ENCODE results near the gene OLA1.
A peak's percentile ranks its signal among the peaks of the same experiment; 100 is the strongest.

OLA1 gene

GRCh38 chr2:174176898-174177297, 71.4 kb downstream of the OLA1 start:
- peak; percentile 92 for DNase-seq

- peak; percentile 53 for DNase-seq
Measured at GRCh38 chr2:174174741-174175140, 73.6 kb downstream of the OLA1 start.

- DNase-seq = no peak
Measured at GRCh38 chr2:174172802-174173355, 75.5 kb downstream of the OLA1 start.

- no peak for DNase-seq
Measured at GRCh38 chr2:174171686-174172445, 76.5 kb downstream of the OLA1 start.

- DNase-seq = no peak
Measured at GRCh38 chr2:174169372-174169771, 79.0 kb downstream of the OLA1 start.

- DNase-seq = no peak
Measured at GRCh38 chr2:174166261-174166660, 82.1 kb downstream of the OLA1 start.

- no peak for DNase-seq
Measured at GRCh38 chr2:174161490-174161889, 86.8 kb downstream of the OLA1 start.

GRCh38 chr2:174158003-174158402, 90.3 kb downstream of the OLA1 start:
- peak; percentile 29 for DNase-seq

GRCh38 chr2:174157053-174157452, 91.3 kb downstream of the OLA1 start:
- no peak for DNase-seq

- DNase-seq = no peak
Measured at GRCh38 chr2:174153757-174154680, 94.3 kb downstream of the OLA1 start.

- DNase-seq = no peak
Measured at GRCh38 chr2:174149530-174149929, 98.8 kb downstream of the OLA1 start.

- DNase-seq = no peak
Measured at GRCh38 chr2:174148833-174149232, 99.5 kb downstream of the OLA1 start.

- DNase-seq = no peak
Measured at GRCh38 chr2:174145827-174146226, 102.5 kb downstream of the OLA1 start.

- no peak for DNase-seq
Measured at GRCh38 chr2:174142290-174142689, 106.0 kb downstream of the OLA1 start.

- DNase-seq = peak; percentile 17
Measured at GRCh38 chr2:174138161-174138560, 110.2 kb downstream of the OLA1 start.

GRCh38 chr2:174135981-174136380, 112.4 kb downstream of the OLA1 start:
- DNase-seq = no peak

- peak; percentile 90 for DNase-seq
Measured at GRCh38 chr2:174125090-174125489, 123.2 kb downstream of the OLA1 start.

- peak; percentile 91 for DNase-seq
Measured at GRCh38 chr2:174124181-174124580, 124.2 kb downstream of the OLA1 start.

GRCh38 chr2:174122185-174122584, 126.1 kb downstream of the OLA1 start:
- DNase-seq = no peak

- peak; percentile 82 for DNase-seq
Measured at GRCh38 chr2:174121612-174122011, 126.7 kb downstream of the OLA1 start.

GRCh38 chr2:174121175-174121574, 127.2 kb downstream of the OLA1 start:
- peak; percentile 81 for DNase-seq

GRCh38 chr2:174120346-174120745, 128.0 kb downstream of the OLA1 start:
- DNase-seq = peak; percentile 50

Measured in NCI-H748 treated with DMSO at 0.1 percent for 48 hours (cell line).